GM12878 (cell line): ENCODE measurements around the gene ADAMTS13. TPM values are rescaled to one million over a fixed set of nuclear protein-coding genes. Genes with fewer than 3 reads are reported as not detected.

Source experiments
- ATAC-seq: fragments of 200-7000 bp; cut with Tn5 transposase; 3 replicates; pipeline ENCODE4 v1.9.1; 2020; ENCODE audit warnings: mild to moderate bottlenecking, moderate library complexity
- BruUV-seq: library from RNA; stranded (reverse); fragments of 400-500 nt; replicated peaks from 2 replicates; lab custom pipeline; 2021; lab: Mats Ljungman, UMichigan
- CTCF ChIA-PET: fragments of 300-600 bp; sonication (Branson Sonifier 250); formaldehyde crosslinking; extraction: SDS; loops from one replicate; lab custom pipeline; 2021; ENCODE audit warnings: inconsistent platforms; lab: Yijun Ruan, JAX
- POLR2A ChIA-PET: fragments of 350-600 bp; formaldehyde crosslinking; extraction: SDS; loops from one replicate; lab custom pipeline; 2021; ENCODE audit warnings: inconsistent platforms; lab: Charles Lee
- RAD21 ChIA-PET: fragments of 300-600 bp; sonication (Branson Sonifier 250); formaldehyde crosslinking; loops from one replicate; lab custom pipeline; 2023; ENCODE audit warnings: antibody characterized with exemption; ENCODE audit not compliant: unreplicated experiment; lab: Charles Lee
- SMC1A ChIA-PET: fragments of 300-600 bp; sonication (Branson Sonifier 250); formaldehyde crosslinking; loops from one replicate; lab custom pipeline; 2023; ENCODE audit not compliant: unreplicated experiment, uncharacterized antibody; lab: Charles Lee
- DNase-seq: peaks from one replicate; pipeline ENCODE4 v3.0.0-alpha.2; 2011; ENCODE audit warnings: low read depth, low spot score
- FAIRE-seq: peaks from 3 replicates; lab custom pipeline; 2011; peaks lifted over from hg19 to GRCh38; lab: Jason Lieb, UNC
- H2AFZ ChIP-seq: 2 replicates; pipeline ENCODE4 v1.6.0; 2011; ENCODE audit warnings: low read depth, low read length, control low read depth; ENCODE audit not compliant: control insufficient read depth
- H3K27ac ChIP-seq: 2 replicates; pipeline ENCODE4 v1.5.1; 2011; ENCODE audit warnings: control low read depth; ENCODE audit not compliant: control insufficient read depth, insufficient read depth
- H3K27me3 ChIP-seq, 2 experiments: replicated peaks in 1 of 2; 2 replicates each; pipeline versions ENCODE4 v1.6.0 to v1.6.1; 2011; ENCODE audit warnings: low read length in 1 of 2; ENCODE audit not compliant: control insufficient read depth in 2 of 2, insufficient read depth in 2 of 2
- H3K36me3 ChIP-seq, 2 experiments: 2 replicates each; pipeline ENCODE4 v1.5.1; 2011; ENCODE audit warnings: low read length in 1 of 2; ENCODE audit not compliant: control insufficient read depth in 2 of 2, insufficient read depth in 2 of 2
- H3K4me1 ChIP-seq: 2 replicates; pipeline ENCODE4 v1.6.1; 2011; ENCODE audit warnings: mild to moderate bottlenecking, low read length, moderate library complexity, mixed read lengths; ENCODE audit not compliant: control insufficient read depth, insufficient read depth
- H3K4me2 ChIP-seq: 2 replicates; pipeline ENCODE4 v1.6.0; 2011; ENCODE audit warnings: control low read depth; ENCODE audit not compliant: control insufficient read depth, insufficient read depth
- H3K4me3 ChIP-seq: fragments of 200-600 bp; sonication (generic); 2 replicates; pipeline ENCODE4 v1.5.1; 2016
- H3K79me2 ChIP-seq: 2 replicates; pipeline ENCODE4 v1.6.0; 2011; ENCODE audit warnings: low read length; ENCODE audit not compliant: control insufficient read depth, insufficient read depth
- H3K9ac ChIP-seq: 2 replicates; pipeline ENCODE4 v1.8.0; 2011; ENCODE audit warnings: low read length, control low read depth, mixed read lengths; ENCODE audit not compliant: control insufficient read depth, insufficient read depth
- H3K9me3 ChIP-seq: replicated peaks from 3 replicates; pipeline ENCODE4 v1.5.1; 2011; ENCODE audit warnings: mild to moderate bottlenecking, low read length; ENCODE audit not compliant: control insufficient read depth, insufficient read depth
- H4K20me1 ChIP-seq: 2 replicates; pipeline ENCODE4 v1.6.0; 2011; ENCODE audit not compliant: control insufficient read depth, insufficient read depth
- JUNB ChIP-seq: IDR thresholded peaks from 2 replicates; pipeline ENCODE4 v1.6.1; 2016; ENCODE audit warnings: antibody characterized with exemption, mild to moderate bottlenecking
- NFYA ChIP-seq: IDR thresholded peaks from 2 replicates; pipeline ENCODE4 v1.6.1; 2011; ENCODE audit warnings: low read depth, mild to moderate bottlenecking, low read length, improper control_type of control experiment, borderline replicate concordance
- PML ChIP-seq: IDR thresholded peaks from 2 replicates; pipeline ENCODE4 v1.6.1; 2012; ENCODE audit warnings: low read length, inconsistent platforms
- RFX5 ChIP-seq: IDR thresholded peaks from 2 replicates; pipeline ENCODE4 v1.6.1; 2011; ENCODE audit warnings: low read depth, low read length, improper control_type of control experiment
- RUNX3 ChIP-seq: IDR thresholded peaks from 2 replicates; pipeline ENCODE4 v1.6.1; 2012; ENCODE audit warnings: low read length, inconsistent platforms
- SMAD1 ChIP-seq: fragments of 450-650 bp; IDR thresholded peaks from 2 replicates; pipeline ENCODE4 v1.6.1; 2018; ENCODE audit warnings: mild to moderate bottlenecking, low read depth; ENCODE audit not compliant: partially characterized antibody
- STAT3 ChIP-seq: IDR thresholded peaks from 2 replicates; pipeline ENCODE4 v1.6.1; 2011; ENCODE audit warnings: low read depth, low read length, improper control_type of control experiment
- whole genome bisulfite sequencing: methylation state at CpG from one replicate; pipeline ENCODE4 v1.1.6; 2016; ENCODE audit warnings: low lambda C conversion rate; ENCODE audit not compliant: insufficient replicate concordance, insufficient coverage; ENCODE audit errors: missing lambda C conversion rate; 5-methylcytosine and 5-hydroxymethylcytosine counted together
- in situ Hi-C: fragments of 300-500 bp; cut with MboI; formaldehyde crosslinking; loops from 9 replicates; pipeline ENCODE4 v1.14.3; 2018; ENCODE audit warnings: mixed read lengths
- intact Hi-C: fragments of 100-400 bp; cut with micrococcal nuclease; formaldehyde crosslinking; loops from one replicate; pipeline ENCODE4 v1.14.2; 2022; ENCODE audit not compliant: unreplicated experiment
- polyA plus RNA-seq, 11 experiments: library from polyadenylated mRNA; depleted of rRNA in 4 of 11; unstranded in 6 of 11; stranded (reverse) in 5 of 11; fragments of >200 nt; fragmentation: Nextera tagmentation in 4 of 11; fragmentation: Illumina TruSeq in 1 of 11; extraction: Ambion mirVana in 4 of 11; extraction: Trizol in 1 of 11; gene quantifications; 1 replicate in 1 of 11; 2 replicates in 10 of 11; pipeline versions ENCODE4 v1.2.1 to v1.2.3, GENCODE V29; 2011 to 2016; ENCODE audit warnings: inconsistent platforms in 2 of 11, missing spikeins in 2 of 11, low read depth in 1 of 11
- total RNA-seq, 4 experiments: library from RNA; depleted of rRNA in 3 of 4; stranded (reverse); fragments of >200 nt in 3 of 4; fragmentation: Illumina TruSeq in 1 of 4; extraction: Trizol in 1 of 4; gene quantifications; 2 replicates each; pipeline versions ENCODE4 v1.2.1 to v1.2.3, GENCODE V29; 2013 to 2021
- TF ChIP-seq, protein P1 (sequence below): IDR thresholded peaks from 2 replicates; pipeline ENCODE4 v1.6.1; 2011; ENCODE audit warnings: mild to moderate bottlenecking, low read depth, low read length, moderate library complexity; ENCODE audit not compliant: insufficient replicate concordance
- TF ChIP-seq, protein P2 (sequence below): fragments of 450-650 bp; IDR thresholded peaks from 2 replicates; pipeline ENCODE4 v1.6.1; 2017; ENCODE audit warnings: low read depth, mild to moderate bottlenecking, moderate library complexity

The ADAMTS13 gene
- total and polyA plus RNA-seq, 10 of the 15 experiments (the other 5 are each of a cell fraction or from before 2014, with no cell fraction given) = 0.08 to 2.4 (median 0.28) TPM

DNA sequence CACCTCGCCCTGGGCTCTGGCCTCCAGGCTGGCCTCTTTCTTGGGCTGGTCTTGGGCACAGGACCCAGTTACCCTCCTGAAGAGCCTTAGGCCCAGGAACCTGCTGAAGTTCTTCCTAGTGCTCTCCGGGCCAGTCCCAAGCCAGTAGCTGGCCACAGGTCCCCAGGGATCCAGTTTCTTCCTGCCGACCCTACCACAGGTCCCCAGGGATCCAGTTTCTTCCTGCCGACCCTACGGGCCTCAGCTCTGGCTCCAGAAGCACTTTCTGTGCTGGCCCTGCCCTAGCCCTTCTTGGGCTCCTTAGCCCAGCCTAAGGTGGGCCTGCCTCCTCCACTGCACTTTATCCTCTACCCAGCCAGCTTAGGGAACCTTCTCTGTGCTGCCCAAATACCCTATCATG is 19.4 kb downstream of the ADAMTS13 start:
- no peak overlapping the region for H3K4me3 ChIP-seq
- SMC1A ChIA-PET = no interaction called here
- in situ Hi-C loops (no loop called here), intact Hi-C loops (no loop called here)
- H3K9me3 ChIP-seq = no peaks in the 10 kb centered on the region
- H4K20me1 ChIP-seq = no peaks in the 10 kb centered on the region
- no peaks in the 10 kb centered on the region for H3K36me3 ChIP-seq
- no peak overlapping the region for H2AFZ ChIP-seq
- POLR2A ChIA-PET = no interaction called here
- H3K4me2 ChIP-seq = no peak overlapping the region
- RAD21 ChIA-PET = interaction anchor here (1.4 kb wide), 1 partner anchor 19 kb away, joined by 4 read pairs; no protein-coding TSS in a partner anchor
- peaks cover 0 to 2% of the 10 kb centered on the region in 2 experiments; a peak in 2 of 4 replicates for H3K27me3 ChIP-seq
- ATAC-seq (no peak), DNase-seq (no peak), FAIRE-seq (no peak)
- H3K79me2 ChIP-seq = no peaks in the 10 kb centered on the region
- H3K9ac ChIP-seq = no peak overlapping the region
- 8% methylated on average over 5 of the region's 5 CpGs for WGBS
- TF ChIP-seq RUNX3 = no peak
- TF ChIP-seq, protein P1, sequence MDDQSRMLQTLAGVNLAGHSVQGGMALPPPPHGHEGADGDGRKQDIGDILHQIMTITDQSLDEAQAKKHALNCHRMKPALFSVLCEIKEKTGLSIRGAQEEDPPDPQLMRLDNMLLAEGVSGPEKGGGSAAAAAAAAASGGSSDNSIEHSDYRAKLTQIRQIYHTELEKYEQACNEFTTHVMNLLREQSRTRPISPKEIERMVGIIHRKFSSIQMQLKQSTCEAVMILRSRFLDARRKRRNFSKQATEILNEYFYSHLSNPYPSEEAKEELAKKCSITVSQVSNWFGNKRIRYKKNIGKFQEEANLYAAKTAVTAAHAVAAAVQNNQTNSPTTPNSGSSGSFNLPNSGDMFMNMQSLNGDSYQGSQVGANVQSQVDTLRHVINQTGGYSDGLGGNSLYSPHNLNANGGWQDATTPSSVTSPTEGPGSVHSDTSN = no peak
- no peak for TF ChIP-seq JUNB
- no peak for TF ChIP-seq RFX5
- TF ChIP-seq STAT3 = no peak
- no peak for TF ChIP-seq PML
- TF ChIP-seq, protein P2, sequence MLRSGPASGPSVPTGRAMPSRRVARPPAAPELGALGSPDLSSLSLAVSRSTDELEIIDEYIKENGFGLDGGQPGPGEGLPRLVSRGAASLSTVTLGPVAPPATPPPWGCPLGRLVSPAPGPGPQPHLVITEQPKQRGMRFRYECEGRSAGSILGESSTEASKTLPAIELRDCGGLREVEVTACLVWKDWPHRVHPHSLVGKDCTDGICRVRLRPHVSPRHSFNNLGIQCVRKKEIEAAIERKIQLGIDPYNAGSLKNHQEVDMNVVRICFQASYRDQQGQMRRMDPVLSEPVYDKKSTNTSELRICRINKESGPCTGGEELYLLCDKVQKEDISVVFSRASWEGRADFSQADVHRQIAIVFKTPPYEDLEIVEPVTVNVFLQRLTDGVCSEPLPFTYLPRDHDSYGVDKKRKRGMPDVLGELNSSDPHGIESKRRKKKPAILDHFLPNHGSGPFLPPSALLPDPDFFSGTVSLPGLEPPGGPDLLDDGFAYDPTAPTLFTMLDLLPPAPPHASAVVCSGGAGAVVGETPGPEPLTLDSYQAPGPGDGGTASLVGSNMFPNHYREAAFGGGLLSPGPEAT = no peak
- no peak for TF ChIP-seq NFYA
- no peak for TF ChIP-seq SMAD1
- CTCF ChIA-PET = interaction anchor here (1.4 kb wide), 1 partner anchor 45 kb away, joined by 4 read pairs; no protein-coding TSS in a partner anchor
- H3K27ac ChIP-seq = no peak overlapping the region
- H3K4me1 ChIP-seq = peaks cover 4% of the 10 kb centered on the region; the same call in 1 of the 2 replicates
- no TSS peak for BruUV-seq
